GM21360 (cell line): ENCODE results near the gene CERK.
"Not testable (repeated sequence)": the region's sequence is repeated elsewhere in the genome, so short reads cannot be mapped to it uniquely, and the experiment has no call there.

Experiments
- ATAC-seq: cut with Tn5 transposase; IDR thresholded peaks from one replicate; pipeline ENCODE4 v1.9.1; 2021; ENCODE audit warnings: mild to moderate bottlenecking, moderate library complexity; ENCODE audit not compliant: unreplicated experiment

Gene CERK

GRCh38 chr22:46737976-46738646 is at the start of gene CERK:
TSS of gene CERK (minus strand) at chr22:46738252. CDS start at chr22:46738148, 104 bp downstream.
- no peak for ATAC-seq

GRCh38 chr22:46783721-46784120 is 45.7 kb upstream of the CERK start:
- ATAC-seq: no peak

- ATAC-seq: not testable (repeated sequence)
Observed at GRCh38 chr22:46782200-46782599, 44.1 kb upstream of the CERK start.

- no peak for ATAC-seq
Observed at GRCh38 chr22:46781291-46781690, 43.2 kb upstream of the CERK start.

- ATAC-seq: no peak
Observed at GRCh38 chr22:46780453-46780852, 42.4 kb upstream of the CERK start.

GRCh38 chr22:46779651-46780050 is 41.6 kb upstream of the CERK start:
- ATAC-seq: no peak

- ATAC-seq: no peak
Observed at GRCh38 chr22:46779023-46779422, 41.0 kb upstream of the CERK start.

- ATAC-seq: no peak
Observed at GRCh38 chr22:46777609-46777970, 39.5 kb upstream of the CERK start.

GRCh38 chr22:46776876-46777608 is 39.0 kb upstream of the CERK start:
- no peak for ATAC-seq

GRCh38 chr22:46775850-46776826 is 38.1 kb upstream of the CERK start:
- no peak for ATAC-seq

GRCh38 chr22:46774980-46775849 is 37.2 kb upstream of the CERK start:
- ATAC-seq: no peak

- ATAC-seq: peak; percentile 45
Observed at GRCh38 chr22:46774253-46774979, 36.4 kb upstream of the CERK start.

GRCh38 chr22:46773076-46773475 is 35.0 kb upstream of the CERK start:
- no peak for ATAC-seq

- ATAC-seq: no peak
Observed at GRCh38 chr22:46770726-46771125, 32.7 kb upstream of the CERK start.

- no peak for ATAC-seq
Observed at GRCh38 chr22:46770151-46770641, 32.1 kb upstream of the CERK start.

- ATAC-seq: no peak
Observed at GRCh38 chr22:46769706-46770105, 31.7 kb upstream of the CERK start.

- ATAC-seq: no peak
Observed at GRCh38 chr22:46769191-46769675, 31.2 kb upstream of the CERK start.

GRCh38 chr22:46767249-46767985 is 29.4 kb upstream of the CERK start:
- no peak for ATAC-seq

GRCh38 chr22:46766611-46767010 is 28.6 kb upstream of the CERK start:
- ATAC-seq: no peak
